ENCODE results near the gene GPR183. TPM values are rescaled to one million over a fixed set of nuclear protein-coding genes. Genes with fewer than 3 reads are reported as not detected.

GPR183 gene
- total RNA-seq, 1 experiment from 2014 or later, result 0.15 TPM

DNA sequence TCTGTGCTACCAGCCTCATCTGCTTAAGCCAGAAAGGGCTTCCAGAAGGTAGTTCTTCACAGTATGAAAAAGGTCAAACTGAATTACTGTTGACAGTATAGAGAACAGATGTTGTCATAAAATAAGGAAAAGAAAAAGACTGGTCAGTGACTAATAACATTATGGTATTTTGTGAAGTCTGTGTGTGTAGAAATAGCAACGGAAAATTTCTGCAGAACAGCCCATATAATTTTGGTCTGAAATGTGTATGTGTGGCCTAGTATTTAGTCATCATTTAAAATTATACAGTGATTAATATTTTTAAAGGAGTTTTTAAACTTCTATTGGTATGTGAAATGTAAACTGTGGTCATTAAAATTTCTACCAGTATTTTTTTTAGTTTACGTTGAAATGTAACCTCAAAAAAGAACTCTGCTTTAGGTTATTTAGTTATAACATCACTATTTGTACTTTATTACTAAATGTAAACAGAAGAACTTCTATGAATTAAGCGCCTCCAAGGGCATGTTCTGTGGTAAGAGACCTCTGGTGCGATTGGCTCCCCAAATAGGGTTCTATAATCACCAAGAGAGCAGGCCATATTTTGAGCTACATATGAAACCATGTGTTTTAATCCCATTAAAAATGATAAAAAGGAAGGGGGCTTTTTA is 3.3 kb upstream of the GPR183 start:
- H3K4me3 ChIP-seq (ENCODE audit: low read depth in 2 of 2, low read length in 2 of 2), result no peak overlapping the region
- H3K4me1 ChIP-seq (ENCODE audit: control insufficient read depth, insufficient read depth, low read length), result no peaks in the 10 kb centered on the region
- CTCF ChIA-PET, result no interaction called here
- TF ChIP-seq, protein P1, sequence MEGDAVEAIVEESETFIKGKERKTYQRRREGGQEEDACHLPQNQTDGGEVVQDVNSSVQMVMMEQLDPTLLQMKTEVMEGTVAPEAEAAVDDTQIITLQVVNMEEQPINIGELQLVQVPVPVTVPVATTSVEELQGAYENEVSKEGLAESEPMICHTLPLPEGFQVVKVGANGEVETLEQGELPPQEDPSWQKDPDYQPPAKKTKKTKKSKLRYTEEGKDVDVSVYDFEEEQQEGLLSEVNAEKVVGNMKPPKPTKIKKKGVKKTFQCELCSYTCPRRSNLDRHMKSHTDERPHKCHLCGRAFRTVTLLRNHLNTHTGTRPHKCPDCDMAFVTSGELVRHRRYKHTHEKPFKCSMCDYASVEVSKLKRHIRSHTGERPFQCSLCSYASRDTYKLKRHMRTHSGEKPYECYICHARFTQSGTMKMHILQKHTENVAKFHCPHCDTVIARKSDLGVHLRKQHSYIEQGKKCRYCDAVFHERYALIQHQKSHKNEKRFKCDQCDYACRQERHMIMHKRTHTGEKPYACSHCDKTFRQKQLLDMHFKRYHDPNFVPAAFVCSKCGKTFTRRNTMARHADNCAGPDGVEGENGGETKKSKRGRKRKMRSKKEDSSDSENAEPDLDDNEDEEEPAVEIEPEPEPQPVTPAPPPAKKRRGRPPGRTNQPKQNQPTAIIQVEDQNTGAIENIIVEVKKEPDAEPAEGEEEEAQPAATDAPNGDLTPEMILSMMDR (IDR thresholded peaks at IDR 0.05), result no peak
- TF ChIP-seq POLR2AphosphoS5 (IDR thresholded peaks at IDR 0.05; ENCODE audit: low read depth, low read length) (no peak), TCF7L2 (IDR thresholded peaks at IDR 0.05; ENCODE audit: low read depth, low read length) (no peak), SIN3A (IDR thresholded peaks at IDR 0.05; ENCODE audit: borderline replicate concordance, insufficient read depth, low read depth, low read length) (no peak)
- TF ChIP-seq, protein P2, sequence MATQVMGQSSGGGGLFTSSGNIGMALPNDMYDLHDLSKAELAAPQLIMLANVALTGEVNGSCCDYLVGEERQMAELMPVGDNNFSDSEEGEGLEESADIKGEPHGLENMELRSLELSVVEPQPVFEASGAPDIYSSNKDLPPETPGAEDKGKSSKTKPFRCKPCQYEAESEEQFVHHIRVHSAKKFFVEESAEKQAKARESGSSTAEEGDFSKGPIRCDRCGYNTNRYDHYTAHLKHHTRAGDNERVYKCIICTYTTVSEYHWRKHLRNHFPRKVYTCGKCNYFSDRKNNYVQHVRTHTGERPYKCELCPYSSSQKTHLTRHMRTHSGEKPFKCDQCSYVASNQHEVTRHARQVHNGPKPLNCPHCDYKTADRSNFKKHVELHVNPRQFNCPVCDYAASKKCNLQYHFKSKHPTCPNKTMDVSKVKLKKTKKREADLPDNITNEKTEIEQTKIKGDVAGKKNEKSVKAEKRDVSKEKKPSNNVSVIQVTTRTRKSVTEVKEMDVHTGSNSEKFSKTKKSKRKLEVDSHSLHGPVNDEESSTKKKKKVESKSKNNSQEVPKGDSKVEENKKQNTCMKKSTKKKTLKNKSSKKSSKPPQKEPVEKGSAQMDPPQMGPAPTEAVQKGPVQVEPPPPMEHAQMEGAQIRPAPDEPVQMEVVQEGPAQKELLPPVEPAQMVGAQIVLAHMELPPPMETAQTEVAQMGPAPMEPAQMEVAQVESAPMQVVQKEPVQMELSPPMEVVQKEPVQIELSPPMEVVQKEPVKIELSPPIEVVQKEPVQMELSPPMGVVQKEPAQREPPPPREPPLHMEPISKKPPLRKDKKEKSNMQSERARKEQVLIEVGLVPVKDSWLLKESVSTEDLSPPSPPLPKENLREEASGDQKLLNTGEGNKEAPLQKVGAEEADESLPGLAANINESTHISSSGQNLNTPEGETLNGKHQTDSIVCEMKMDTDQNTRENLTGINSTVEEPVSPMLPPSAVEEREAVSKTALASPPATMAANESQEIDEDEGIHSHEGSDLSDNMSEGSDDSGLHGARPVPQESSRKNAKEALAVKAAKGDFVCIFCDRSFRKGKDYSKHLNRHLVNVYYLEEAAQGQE (IDR thresholded peaks at IDR 0.05; ENCODE audit: insufficient read depth in 1 of 2, low read depth in 2 of 2, low read length in 1 of 2), result no peak
- DNase-seq (ENCODE audit: low read depth, low spot score) (no peak), ATAC-seq (no peak)
- no peaks in the 10 kb centered on the region for H3K27me3 ChIP-seq (ENCODE audit: control insufficient read depth, insufficient read depth, low read length)
- in situ Hi-C loops (cut with HindIII; ENCODE audit: low pct_unique_long_range_greater_than_20kb, low sequenced_read_pairs) (no loop called here), intact Hi-C loops (cut with micrococcal nuclease; ENCODE audit: unreplicated experiment) (no loop called here)
- POLR2A ChIA-PET, result no interaction called here
- H3K36me3 ChIP-seq (ENCODE audit: control insufficient read depth, insufficient read depth, low read length), result no peaks in the 10 kb centered on the region
- BruUV-seq (replicated peaks), result no TSS peak
- H3K9me3 ChIP-seq (ENCODE audit: control insufficient read depth, insufficient read depth, low read depth, low read length), result no peaks in the 10 kb centered on the region
- no peak overlapping the region for H3K27ac ChIP-seq (ENCODE audit: low read length)

DNA sequence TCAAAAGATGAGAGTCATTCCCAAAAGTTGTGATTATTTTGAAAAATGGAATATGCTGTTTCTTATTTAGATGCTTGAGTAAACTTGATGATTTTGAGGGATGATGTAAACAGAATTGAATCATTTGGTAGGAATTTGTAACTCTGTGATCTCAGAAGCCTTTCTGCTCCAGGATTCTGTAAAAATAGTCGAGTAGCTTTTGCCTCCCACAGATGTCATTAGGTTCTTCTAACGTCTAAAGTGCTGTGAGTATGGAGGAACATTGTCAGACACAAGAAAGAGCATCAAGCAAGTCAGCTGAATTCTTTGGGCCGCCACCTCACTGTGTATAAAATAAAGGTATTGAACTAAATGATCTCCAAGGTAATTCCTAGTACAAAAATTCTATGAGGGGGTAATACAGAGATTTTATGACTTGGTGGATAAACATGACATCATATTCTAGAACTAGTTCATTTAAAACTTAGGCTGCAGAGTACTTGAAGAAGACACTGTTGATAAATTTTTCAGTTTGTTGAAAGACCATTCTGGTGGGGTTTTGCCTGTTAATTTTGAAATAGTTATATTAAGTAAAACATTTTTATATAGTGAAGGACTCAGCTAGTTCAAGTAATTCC is 1.4 kb upstream of the GPR183 start:
- Histone ChIP-seq H3K27ac (ENCODE audit: low read length) (no peak overlapping the region), H3K4me3 (ENCODE audit: low read depth in 2 of 2, low read length in 2 of 2) (no peak overlapping the region), H3K9me3 (ENCODE audit: control insufficient read depth, insufficient read depth, low read depth, low read length) (no peaks in the 10 kb centered on the region), H3K4me1 (ENCODE audit: control insufficient read depth, insufficient read depth, low read length) (no peaks in the 10 kb centered on the region), H3K27me3 (ENCODE audit: control insufficient read depth, insufficient read depth, low read length) (no peaks in the 10 kb centered on the region), H3K36me3 (ENCODE audit: control insufficient read depth, insufficient read depth, low read length) (no peaks in the 10 kb centered on the region)
- DNase-seq (ENCODE audit: low read depth, low spot score), result no peak
- CTCF ChIA-PET, result no interaction called here
- no TSS peak for BruUV-seq (replicated peaks)
- intact Hi-C loops (cut with micrococcal nuclease; ENCODE audit: unreplicated experiment) (no loop called here), in situ Hi-C loops (cut with HindIII; ENCODE audit: low pct_unique_long_range_greater_than_20kb, low sequenced_read_pairs) (no loop called here)
- TF ChIP-seq, protein P2 (IDR thresholded peaks at IDR 0.05; ENCODE audit: insufficient read depth in 1 of 2, low read depth in 2 of 2, low read length in 1 of 2), result no peak
- TF ChIP-seq, protein P1 (IDR thresholded peaks at IDR 0.05), result no peak
- no peak for ATAC-seq
- POLR2A ChIA-PET, result no interaction called here

All from Panc1 (cell line).